Colonic mucosa (tissue), 4 donors: Measurements from ENCODE around the gene TCF7L2. TPM values are rescaled to one million over a fixed set of nuclear protein-coding genes. Genes with fewer than 3 reads are reported as not detected.

Source experiments
- DNase-seq: peaks from one replicate; pipeline ENCODE4 v3.0.0-alpha.2; 2020
- H3K27ac ChIP-seq: fragments of 200-600 bp; one replicate; pipeline ENCODE4 v1.8.0; 2021
- H3K27me3 ChIP-seq: fragments of 200-600 bp; one replicate; pipeline ENCODE4 v1.8.0; 2021
- H3K36me3 ChIP-seq: fragments of 200-600 bp; one replicate; pipeline ENCODE4 v1.8.0; 2021
- H3K4me1 ChIP-seq: fragments of 200-600 bp; one replicate; pipeline ENCODE4 v1.8.0; 2021; ENCODE audit warnings: mild to moderate bottlenecking
- H3K4me3 ChIP-seq: fragments of 200-600 bp; one replicate; pipeline ENCODE4 v1.8.0; 2021
- H3K9ac ChIP-seq, 2 donors: one replicate each; pipeline ENCODE4 v1.7.0; 2013; ENCODE audit warnings: control low read depth in 2 of 2, low read depth in 2 of 2, low read length in 2 of 2
- H3K9me3 ChIP-seq: fragments of 200-600 bp; one replicate; pipeline ENCODE4 v1.8.0; 2021
- intact Hi-C: fragments of 100-400 bp; cut with DNase I; formaldehyde crosslinking; loops from one replicate; pipeline ENCODE4 v1.14.1; 2022
- total RNA-seq, 2 donors: library from RNA; stranded (reverse); fragmentation: NEBNext Ultra II Directional in 1 of 2; extraction: Animal tissue kit (Norgen Biotek cat#: 25700) in 1 of 2; gene quantifications; one replicate each; pipeline ENCODE4 v1.2.1, GENCODE V29; 2021
- TF ChIP-seq, protein P1 (sequence below): fragments of 200-600 bp; IDR thresholded peaks from one replicate; pipeline ENCODE4 v1.8.0; 2022; ENCODE audit warnings: antibody characterized with exemption, mild to moderate bottlenecking
- donor health status: healthy.
- donor health status: DM: no; HTN: no; CAD: no.
- donor health status: DM: no; HTN: no; CAD: no.

The TCF7L2 gene
- total RNA-seq, 2 donors from 2014 or later = 65.1 to 98.9 TPM

DNA sequence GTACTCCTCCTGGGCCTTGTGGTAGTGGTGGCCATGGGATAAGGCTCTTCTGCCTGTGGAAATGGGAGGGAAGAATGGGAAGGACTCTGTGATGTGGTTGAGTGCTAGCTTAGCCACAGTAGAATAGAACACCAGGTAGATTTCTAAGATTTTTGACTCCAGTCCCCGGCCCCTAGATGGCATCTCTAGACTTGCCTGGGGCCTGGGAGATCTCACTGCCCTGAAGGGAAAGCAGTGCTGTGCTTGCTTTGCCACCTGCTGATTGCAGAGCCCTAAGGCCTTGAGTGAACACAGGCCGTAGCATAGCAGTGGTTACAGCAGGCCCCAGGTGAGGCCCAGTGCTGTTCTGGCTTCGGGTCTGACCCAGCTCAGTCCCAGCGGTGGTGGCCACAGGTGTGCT, 252.0 kb downstream of the TCF7L2 start:
- TF ChIP-seq, protein P1, sequence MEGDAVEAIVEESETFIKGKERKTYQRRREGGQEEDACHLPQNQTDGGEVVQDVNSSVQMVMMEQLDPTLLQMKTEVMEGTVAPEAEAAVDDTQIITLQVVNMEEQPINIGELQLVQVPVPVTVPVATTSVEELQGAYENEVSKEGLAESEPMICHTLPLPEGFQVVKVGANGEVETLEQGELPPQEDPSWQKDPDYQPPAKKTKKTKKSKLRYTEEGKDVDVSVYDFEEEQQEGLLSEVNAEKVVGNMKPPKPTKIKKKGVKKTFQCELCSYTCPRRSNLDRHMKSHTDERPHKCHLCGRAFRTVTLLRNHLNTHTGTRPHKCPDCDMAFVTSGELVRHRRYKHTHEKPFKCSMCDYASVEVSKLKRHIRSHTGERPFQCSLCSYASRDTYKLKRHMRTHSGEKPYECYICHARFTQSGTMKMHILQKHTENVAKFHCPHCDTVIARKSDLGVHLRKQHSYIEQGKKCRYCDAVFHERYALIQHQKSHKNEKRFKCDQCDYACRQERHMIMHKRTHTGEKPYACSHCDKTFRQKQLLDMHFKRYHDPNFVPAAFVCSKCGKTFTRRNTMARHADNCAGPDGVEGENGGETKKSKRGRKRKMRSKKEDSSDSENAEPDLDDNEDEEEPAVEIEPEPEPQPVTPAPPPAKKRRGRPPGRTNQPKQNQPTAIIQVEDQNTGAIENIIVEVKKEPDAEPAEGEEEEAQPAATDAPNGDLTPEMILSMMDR = no peak
- Histone ChIP-seq H3K9me3 (no peaks in the 10 kb centered on the region), H3K4me3 (no peak overlapping the region), H3K4me1 (no peaks in the 10 kb centered on the region), H3K27me3 (no peaks in the 10 kb centered on the region), H3K9ac (no peak overlapping the region), H3K27ac (no peak overlapping the region), H3K36me3 (no peaks in the 10 kb centered on the region)
- intact Hi-C loops = no loop called here
- no peak for DNase-seq

DNA sequence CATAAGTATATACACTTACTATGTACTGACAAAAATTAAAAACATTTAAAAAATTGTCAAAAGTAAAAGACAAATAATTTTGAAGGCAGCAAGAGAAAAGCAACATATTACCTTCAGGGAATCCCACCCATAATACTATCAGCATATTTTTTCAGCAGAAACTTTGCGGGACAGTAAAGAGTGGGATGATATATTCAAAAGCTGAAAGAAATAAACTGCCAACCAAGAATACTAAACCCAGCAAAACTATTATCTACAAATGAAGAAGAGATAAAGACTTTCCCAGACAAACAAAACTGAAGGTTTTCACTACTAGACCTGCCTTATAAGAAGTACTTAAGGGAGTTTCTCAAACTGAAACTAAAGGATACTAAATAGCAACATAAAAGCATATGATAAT, 257.9 kb downstream of the TCF7L2 start:
- TF ChIP-seq, protein P1 = no peak
- Histone ChIP-seq H3K4me3 (no peak overlapping the region), H3K4me1 (no peaks in the 10 kb centered on the region), H3K27ac (no peak overlapping the region), H3K36me3 (no peaks in the 10 kb centered on the region), H3K9me3 (no peaks in the 10 kb centered on the region), H3K9ac (no peak overlapping the region), H3K27me3 (no peaks in the 10 kb centered on the region)
- DNase-seq = no peak
- intact Hi-C loops = no loop called here

DNA sequence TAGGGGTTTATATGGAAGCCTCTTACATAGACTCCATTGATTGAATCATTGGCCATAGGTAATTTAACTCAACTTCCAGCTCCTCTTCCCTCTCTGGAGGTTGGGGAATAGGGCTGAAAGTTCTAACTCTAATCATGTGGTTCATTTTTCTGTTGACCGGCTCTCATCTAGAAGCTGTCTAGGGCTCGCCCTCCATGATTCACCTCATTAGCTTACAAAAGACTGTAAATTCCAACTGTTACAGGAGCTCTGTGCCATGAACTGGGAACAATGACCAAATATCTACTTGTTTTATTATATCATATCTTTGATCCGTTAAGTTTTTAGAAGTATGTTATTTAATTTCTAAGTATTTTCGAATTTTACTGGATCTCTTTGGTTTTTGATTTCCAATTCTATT, 263.0 kb downstream of the TCF7L2 start:
- Histone ChIP-seq H3K4me1 (no peaks in the 10 kb centered on the region), H3K4me3 (no peak overlapping the region), H3K9me3 (no peaks in the 10 kb centered on the region), H3K27me3 (no peaks in the 10 kb centered on the region), H3K27ac (no peak overlapping the region), H3K9ac (no peak overlapping the region), H3K36me3 (no peaks in the 10 kb centered on the region)
- no peak for DNase-seq
- intact Hi-C loops = no loop called here
- TF ChIP-seq, protein P1 = no peak

DNA sequence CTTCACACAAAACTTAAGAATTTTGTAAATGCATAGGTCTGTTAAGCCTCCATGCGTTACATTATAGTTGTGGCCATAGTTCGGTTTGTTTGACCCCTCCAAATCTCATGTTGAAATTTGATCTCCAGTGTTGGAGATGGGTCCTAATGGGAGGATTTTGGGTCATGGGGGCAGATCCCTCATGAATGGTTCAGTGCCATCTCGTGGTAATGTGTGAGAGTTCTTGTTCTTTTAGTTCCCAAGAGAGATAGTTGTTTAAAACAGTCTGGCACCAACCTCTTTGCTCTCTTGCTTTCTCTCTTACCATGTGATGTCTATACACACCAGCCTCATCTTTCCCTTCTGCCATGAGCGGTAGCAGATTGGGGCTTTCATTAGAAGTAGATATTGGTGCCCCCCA, 264.3 kb downstream of the TCF7L2 start:
- H3K9me3 ChIP-seq = no peaks in the 10 kb centered on the region
- no peaks in the 10 kb centered on the region for H3K4me1 ChIP-seq
- TF ChIP-seq, protein P1 = no peak
- H3K4me3 ChIP-seq = no peak overlapping the region
- H3K27me3 ChIP-seq = no peaks in the 10 kb centered on the region
- no peak for DNase-seq
- intact Hi-C loops = no loop called here
- H3K27ac ChIP-seq = no peak overlapping the region
- no peak overlapping the region for H3K9ac ChIP-seq
- H3K36me3 ChIP-seq = no peaks in the 10 kb centered on the region

DNA sequence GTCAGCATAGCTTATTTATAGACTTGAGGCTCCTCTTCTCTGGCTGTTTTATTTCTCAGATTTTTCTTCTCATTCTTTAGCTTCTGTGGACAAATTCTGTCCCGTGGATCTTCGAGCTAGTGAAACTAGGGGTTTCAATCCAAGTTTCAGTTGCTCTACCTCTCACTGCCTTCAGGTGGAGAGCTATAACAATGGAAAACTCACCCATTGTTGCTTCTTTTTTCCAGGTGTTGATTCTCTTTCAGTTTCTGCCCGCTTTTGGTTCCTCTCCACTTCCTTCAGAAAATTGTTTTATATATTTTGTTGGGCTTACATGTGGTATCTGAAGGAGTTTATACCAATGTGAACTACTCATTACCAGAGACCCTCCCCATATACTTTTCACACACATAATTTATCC, 266.1 kb downstream of the TCF7L2 start:
- Histone ChIP-seq H3K36me3 (no peaks in the 10 kb centered on the region), H3K27me3 (no peaks in the 10 kb centered on the region), H3K9ac (no peak overlapping the region), H3K27ac (no peak overlapping the region), H3K4me1 (no peaks in the 10 kb centered on the region), H3K9me3 (no peaks in the 10 kb centered on the region), H3K4me3 (no peak overlapping the region)
- intact Hi-C loops = no loop called here
- no peak for DNase-seq
- TF ChIP-seq, protein P1 = no peak
